Measurements from ENCODE around the gene PI16. TPM values are rescaled to one million over a fixed set of nuclear protein-coding genes. Genes with fewer than 3 reads are reported as not detected.
A peak's percentile ranks its signal among the peaks of the same experiment; 100 is the strongest.
"Not testable (repeated sequence)": the region's sequence is repeated elsewhere in the genome, so short reads cannot be mapped to it uniquely, and the experiment has no call there.

The PI16 gene
- total RNA-seq, 4 donors from 2014 or later: 1.3 to 41.9 (median 8.9) TPM

DNA sequence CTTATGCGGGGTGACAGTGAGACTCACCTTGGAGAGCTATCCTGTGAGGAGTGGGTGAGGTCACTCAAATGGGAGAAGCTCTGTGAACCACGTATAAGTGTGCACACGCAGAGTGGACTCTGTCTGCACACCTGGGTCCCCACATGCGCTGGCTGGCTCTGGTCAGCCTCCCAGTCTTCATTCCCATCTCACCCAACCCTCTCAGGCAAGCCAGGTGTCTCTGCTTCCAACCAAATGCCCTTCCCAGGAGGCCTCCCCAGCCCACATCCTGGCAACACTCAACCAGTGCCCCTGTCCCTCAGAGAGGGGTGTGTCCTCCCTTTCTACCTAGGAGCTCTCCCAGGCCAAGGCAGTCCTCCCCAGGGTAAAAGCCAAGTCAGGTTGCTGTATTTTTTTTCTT, 8.0 kb upstream of the PI16 start:
- DNase-seq (ENCODE audit: low spot score) (no peak), ATAC-seq (ENCODE audit: low FRiP score) (no peak)
- TF ChIP-seq, protein P1, sequence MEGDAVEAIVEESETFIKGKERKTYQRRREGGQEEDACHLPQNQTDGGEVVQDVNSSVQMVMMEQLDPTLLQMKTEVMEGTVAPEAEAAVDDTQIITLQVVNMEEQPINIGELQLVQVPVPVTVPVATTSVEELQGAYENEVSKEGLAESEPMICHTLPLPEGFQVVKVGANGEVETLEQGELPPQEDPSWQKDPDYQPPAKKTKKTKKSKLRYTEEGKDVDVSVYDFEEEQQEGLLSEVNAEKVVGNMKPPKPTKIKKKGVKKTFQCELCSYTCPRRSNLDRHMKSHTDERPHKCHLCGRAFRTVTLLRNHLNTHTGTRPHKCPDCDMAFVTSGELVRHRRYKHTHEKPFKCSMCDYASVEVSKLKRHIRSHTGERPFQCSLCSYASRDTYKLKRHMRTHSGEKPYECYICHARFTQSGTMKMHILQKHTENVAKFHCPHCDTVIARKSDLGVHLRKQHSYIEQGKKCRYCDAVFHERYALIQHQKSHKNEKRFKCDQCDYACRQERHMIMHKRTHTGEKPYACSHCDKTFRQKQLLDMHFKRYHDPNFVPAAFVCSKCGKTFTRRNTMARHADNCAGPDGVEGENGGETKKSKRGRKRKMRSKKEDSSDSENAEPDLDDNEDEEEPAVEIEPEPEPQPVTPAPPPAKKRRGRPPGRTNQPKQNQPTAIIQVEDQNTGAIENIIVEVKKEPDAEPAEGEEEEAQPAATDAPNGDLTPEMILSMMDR (IDR thresholded peaks at IDR 0.05): no peak

DNA sequence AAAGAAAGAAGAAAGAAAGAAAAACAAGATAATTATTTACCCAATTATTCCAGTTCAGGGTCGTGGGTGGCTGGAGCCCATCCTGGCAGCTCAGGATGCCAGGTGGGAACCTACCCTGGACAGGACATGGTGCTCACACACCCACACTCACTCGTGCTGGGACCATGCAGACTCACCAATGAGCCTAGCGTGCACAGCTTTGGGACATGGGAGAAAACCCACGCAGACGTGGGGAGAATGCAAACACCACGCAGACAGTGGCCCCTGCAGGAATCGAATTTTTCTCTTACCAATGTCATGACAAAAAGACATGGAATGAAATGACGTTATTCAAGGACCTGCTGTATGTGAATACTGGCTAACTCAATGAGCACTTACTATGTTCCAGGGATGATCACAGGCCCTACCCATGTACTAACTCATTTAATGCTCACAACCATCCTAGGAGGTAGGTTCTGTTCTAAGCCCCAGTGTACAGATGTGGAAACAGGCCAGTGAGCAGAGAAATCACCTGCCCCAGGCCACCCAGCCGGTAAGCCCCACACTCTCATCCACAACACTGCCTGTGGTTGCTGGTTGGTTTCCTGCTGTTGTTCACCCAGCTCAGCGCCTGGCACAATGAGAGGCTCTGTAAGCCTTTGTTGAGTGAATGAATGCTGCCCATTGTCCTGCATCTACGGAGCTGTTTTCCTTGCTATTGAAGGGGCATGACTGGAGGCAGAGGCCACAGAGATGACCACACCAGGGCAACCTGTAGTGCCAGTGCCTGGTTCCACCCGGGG, 6.8 kb upstream of the PI16 start:
- ATAC-seq (ENCODE audit: low FRiP score) (no peak), DNase-seq (ENCODE audit: low spot score) (no peak)
- TF ChIP-seq, protein P1 (IDR thresholded peaks at IDR 0.05): no peak

DNA sequence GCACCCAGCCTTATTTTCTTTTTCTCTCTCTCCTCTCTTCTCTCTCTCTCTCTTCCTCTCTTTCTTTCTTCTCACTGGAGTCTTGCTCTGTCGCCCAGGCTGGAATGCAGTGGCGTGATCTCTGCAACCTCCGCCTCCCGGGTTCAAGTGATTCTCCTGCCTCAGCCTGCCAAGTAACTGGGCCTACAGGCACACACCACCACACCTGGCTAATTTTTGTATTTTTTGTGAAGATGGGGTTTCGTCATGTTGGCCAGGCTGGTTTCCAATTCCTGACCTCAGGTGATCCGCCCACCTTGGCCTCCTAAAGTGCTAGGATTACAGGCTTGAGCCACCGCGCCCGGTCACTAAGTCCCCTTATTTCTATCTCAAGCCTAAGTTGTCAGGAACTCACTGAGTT, 5.5 kb upstream of the PI16 start:
- ATAC-seq (ENCODE audit: low FRiP score); DNase-seq (ENCODE audit: low spot score): not testable (repeated sequence)

DNA sequence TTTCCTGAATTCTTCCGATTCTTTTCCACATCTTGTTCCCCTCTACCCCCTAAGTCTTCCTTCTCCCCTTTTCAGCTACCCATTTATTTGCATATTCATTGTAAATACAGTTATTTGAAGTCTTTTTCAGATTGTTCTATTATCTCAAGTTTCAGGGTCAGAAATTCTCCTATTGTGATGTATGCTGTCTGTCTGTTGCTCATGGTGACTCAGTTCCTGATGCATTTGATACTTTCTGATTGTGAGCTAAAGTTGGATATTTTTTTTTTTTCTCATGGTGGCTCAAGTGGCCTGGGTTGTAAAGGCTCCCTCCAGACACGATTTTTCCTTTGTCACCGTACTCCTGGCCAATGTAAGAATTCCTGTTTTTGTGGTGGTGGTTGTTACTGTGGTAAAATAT, 4.9 kb upstream of the PI16 start:
- ATAC-seq (ENCODE audit: low FRiP score) (no peak), DNase-seq (ENCODE audit: low spot score) (no peak)
- TF ChIP-seq, protein P1 (IDR thresholded peaks at IDR 0.05): no peak

DNA sequence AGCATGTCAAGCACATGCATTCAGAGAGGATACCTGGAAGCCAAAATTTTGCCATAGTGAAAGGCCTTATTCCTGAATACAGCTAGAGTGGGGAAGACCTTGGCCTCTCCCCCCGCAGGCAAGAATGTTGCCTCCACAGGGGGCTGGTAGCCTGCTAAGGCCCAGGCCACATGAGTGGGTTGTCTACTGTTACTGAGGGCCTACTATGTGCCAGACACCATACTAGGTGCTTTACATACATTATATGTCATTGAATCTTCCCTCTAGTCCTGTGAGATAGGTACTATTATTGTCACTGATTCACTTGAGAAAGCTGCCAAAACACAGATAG, 642 bp upstream of the PI16 start:
- ATAC-seq (ENCODE audit: low FRiP score) (no peak), DNase-seq (ENCODE audit: low spot score) (no peak)
- TF ChIP-seq, protein P1 (IDR thresholded peaks at IDR 0.05): no peak

DNA sequence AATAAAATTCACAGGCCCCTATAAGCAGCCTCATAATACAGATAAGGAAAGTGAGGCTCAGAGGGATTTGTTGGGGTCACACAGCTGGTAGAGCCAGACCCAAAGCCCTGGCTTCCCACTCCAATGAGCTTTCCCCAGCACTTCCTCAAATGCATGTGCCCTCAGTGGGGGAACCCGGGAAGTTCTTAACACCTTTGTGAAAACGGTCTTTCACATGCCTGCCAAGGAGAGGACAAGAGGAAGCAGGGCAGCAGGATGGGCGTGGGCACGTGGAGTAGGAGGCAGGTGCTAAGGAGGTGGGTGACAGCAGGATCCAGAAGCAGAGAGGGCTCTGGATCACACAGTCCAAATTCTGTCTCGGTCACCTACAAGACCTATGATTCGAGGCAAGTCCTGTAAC, 598 bp downstream of the PI16 start:
- DNase-seq (ENCODE audit: low spot score): no peak
- TF ChIP-seq, protein P1 (IDR thresholded peaks at IDR 0.05): no peak
- no peak for ATAC-seq (ENCODE audit: low FRiP score)

DNA sequence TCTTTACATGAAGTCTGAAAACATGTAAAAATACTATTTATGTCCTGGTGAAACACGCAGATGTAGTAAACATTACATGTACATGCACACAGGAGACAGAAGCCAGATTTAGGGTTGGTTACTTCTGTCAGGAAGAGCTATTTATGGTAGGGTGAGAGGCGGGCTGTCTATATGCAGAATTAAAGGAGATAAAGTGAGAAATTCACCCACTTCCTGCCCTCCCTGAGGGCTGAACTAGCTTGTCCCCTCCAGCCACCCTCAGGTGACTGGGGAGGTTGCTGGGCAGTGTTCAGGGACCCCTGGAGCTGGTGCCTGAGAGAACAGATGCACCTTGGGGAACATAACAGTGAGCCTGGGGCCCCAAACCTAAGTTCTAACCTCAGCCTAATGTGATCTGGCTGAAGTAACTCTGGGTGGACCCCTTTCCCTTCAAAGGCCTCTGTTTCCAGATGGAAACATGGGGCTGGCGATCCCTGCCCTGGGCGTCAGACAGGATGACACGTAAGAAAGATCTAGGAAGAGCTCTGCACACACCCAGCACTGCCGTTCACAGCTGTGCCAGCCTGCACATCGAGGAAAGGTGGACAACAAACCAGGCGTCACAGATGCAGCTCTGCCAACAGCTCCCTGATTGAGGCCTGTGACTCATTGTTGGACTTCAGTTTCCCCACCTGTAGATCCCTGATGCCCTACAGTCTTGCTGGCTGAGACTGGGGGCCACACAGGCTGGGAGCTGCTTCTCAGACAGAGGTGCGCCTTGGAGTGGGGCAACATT, 1.3 kb downstream of the PI16 start:
- TF ChIP-seq, protein P1 (IDR thresholded peaks at IDR 0.05): no peak
- ATAC-seq (ENCODE audit: low FRiP score): peak; percentile 42
- no peak for DNase-seq (ENCODE audit: low spot score)

Data from omental fat pad (tissue), 4 donors.